Omental fat pad (tissue), 4 donors: ENCODE results near the gene TMEM175. TPM values are rescaled to one million over a fixed set of nuclear protein-coding genes. Genes with fewer than 3 reads are reported as not detected.

Source experiments
- ATAC-seq: fragments of 150-250 bp; one replicate; pipeline ENCODE4 v1.9.1; 2016; ENCODE audit warnings: mild to moderate bottlenecking, moderate library complexity; ENCODE audit not compliant: low FRiP score
- DNase-seq: peaks from one replicate; pipeline ENCODE4 v3.0.0-alpha.2; 2019; ENCODE audit warnings: low spot score
- total RNA-seq, 4 donors: library from RNA; depleted of rRNA; stranded (reverse); fragments of >200 nt; gene quantifications; one replicate each; pipeline ENCODE4 v1.1.0, GENCODE V29; 2016
- TF ChIP-seq, protein P1 (sequence below), 3 donors: fragments of 450-650 bp; IDR thresholded peaks; one replicate each; pipeline ENCODE4 v1.5.1; 2016 to 2017; ENCODE audit warnings: antibody characterized with exemption in 3 of 3, mild to moderate bottlenecking in 3 of 3, moderate library complexity in 2 of 3

Gene TMEM175
- total RNA-seq, 4 donors from 2014 or later, result 21.9 to 35.3 (median 23.1) TPM

DNA sequence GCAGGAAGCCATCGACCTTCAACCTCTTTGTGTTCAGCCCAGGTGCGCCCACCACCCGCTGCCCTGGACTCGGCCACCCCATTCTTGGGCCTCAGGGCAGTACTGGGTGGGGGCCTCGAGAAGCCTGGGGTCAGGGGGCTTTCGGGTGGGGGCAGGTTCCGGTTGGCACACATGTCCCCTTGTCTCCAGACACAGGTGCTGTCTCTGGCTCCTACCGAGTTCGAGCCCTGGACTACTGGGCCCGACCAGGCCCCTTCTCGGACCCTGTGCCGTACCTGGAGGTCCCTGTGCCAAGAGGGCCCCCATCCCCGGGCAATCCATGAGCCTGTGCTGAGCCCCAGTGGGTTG, 71.8 kb downstream of the TMEM175 start:
- TF ChIP-seq, protein P1, sequence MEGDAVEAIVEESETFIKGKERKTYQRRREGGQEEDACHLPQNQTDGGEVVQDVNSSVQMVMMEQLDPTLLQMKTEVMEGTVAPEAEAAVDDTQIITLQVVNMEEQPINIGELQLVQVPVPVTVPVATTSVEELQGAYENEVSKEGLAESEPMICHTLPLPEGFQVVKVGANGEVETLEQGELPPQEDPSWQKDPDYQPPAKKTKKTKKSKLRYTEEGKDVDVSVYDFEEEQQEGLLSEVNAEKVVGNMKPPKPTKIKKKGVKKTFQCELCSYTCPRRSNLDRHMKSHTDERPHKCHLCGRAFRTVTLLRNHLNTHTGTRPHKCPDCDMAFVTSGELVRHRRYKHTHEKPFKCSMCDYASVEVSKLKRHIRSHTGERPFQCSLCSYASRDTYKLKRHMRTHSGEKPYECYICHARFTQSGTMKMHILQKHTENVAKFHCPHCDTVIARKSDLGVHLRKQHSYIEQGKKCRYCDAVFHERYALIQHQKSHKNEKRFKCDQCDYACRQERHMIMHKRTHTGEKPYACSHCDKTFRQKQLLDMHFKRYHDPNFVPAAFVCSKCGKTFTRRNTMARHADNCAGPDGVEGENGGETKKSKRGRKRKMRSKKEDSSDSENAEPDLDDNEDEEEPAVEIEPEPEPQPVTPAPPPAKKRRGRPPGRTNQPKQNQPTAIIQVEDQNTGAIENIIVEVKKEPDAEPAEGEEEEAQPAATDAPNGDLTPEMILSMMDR (IDR thresholded peaks at IDR 0.05), result no peak
- no peak for DNase-seq
- ATAC-seq, result no peak

DNA sequence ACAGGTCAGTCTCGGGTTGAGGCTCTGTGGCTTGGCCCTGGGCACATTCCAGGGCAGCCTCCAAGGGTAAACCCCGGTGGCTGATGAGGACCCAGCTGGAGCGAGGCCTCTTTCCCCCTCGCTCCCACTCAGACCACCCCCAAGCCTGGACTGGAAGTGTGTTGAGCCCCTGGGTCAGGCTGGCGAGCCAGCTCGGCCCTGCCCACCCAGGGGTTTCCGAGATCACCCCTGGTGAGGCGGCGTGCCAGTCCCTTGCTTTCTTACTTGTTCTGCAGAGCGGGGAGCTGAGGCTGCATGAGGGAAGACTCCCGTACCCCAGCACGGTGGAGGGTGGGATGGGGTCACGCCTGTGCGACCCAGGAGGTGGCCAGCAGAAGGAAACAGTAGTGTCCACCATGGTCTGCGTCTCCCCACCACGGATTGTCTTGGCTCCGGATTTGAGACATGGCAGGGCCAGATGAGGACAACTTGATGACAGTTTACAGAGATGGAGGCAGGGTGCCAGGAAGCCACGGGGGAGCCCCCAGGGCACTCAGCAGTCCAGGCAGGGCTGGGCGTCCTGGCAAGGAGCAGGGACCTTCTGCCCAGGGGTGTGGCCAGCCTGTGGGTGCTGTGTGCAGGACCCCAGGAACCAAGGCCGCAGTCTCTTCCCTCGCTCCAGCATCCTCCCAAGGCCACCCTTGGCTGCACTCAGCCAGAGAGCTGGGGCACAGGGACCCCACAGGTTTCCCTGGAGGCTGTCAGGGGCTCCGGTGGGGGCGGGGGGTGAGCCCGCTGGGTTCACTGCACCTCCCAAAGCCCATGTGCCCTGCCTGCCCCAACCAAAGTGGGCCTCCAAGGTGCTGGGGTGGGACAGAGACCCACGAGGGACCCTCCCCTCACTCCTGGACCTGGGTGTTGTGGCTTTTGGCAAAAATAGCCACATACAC, 72.6 kb downstream of the TMEM175 start:
- no peak for DNase-seq
- ATAC-seq, result no peak
- TF ChIP-seq, protein P1 (IDR thresholded peaks at IDR 0.05), result no peak

DNA sequence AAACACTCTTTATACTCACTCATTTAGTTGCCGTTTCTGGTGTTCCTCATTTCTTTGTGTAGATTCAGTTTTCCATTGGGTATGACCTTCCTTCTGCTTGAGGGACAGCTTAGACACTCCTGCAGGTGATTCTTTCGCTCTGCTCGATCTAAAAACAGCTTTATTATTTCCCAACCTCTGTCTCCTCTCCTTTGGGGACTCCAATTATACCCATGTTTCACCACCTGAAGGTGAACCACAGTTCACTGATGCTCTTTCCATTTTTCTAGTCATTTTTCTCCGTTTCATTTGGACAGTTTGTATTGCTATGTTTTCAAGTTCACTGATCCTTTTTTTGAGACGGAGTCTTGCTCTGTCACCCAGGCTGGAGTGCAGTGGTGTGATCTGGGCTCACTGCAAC, 74.6 kb downstream of the TMEM175 start:
- ATAC-seq (no peak), DNase-seq (no peak)
- TF ChIP-seq, protein P1 (IDR thresholded peaks at IDR 0.05), result no peak

Other genes with a start within 250 kb of the TMEM175 start
- 10 to 100 TPM in 3 of 4 donors, 1 to 10 TPM in 1; 9.4 to 21.1 (median 19.0) TPM for gene SLC49A3, start 243.3 kb upstream of the TMEM175 start, total RNA-seq
- 10 to 100 TPM; 31.0 to 67.1 (median 48.8) TPM for gene PCGF3, start 226.6 kb upstream of the TMEM175 start, total RNA-seq
- gene CPLX1, start 106.3 kb upstream of the TMEM175 start, total RNA-seq, result 1 to 10 TPM in 3 of 4 donors, not detected in 1; 1.1 to 2.0 (median 1.9) TPM
- gene GAK, start 144 bp upstream of the TMEM175 start, total RNA-seq, result 100 to 1,000 TPM in 2 of 4 donors, 10 to 100 TPM in 2; 62.3 to 126 (median 85.4) TPM
- 10 to 100 TPM in 1 of 4 donors, 1 to 10 TPM in 3; 4.8 to 10.2 (median 8.1) TPM for gene DGKQ, start 41.1 kb downstream of the TMEM175 start, total RNA-seq
- 10 to 100 TPM; 15.5 to 32.2 (median 16.9) TPM for gene IDUA, start 54.6 kb downstream of the TMEM175 start, total RNA-seq
- gene SLC26A1, start 60.9 kb downstream of the TMEM175 start, total RNA-seq, result under 1 TPM in 2 of 4 donors, not detected in 2; 0.09 to 0.12 TPM
- gene FGFRL1, start 79.2 kb downstream of the TMEM175 start, total RNA-seq, result 10 to 100 TPM; 25.1 to 91.7 (median 68.8) TPM
- gene RNF212, start 181.1 kb downstream of the TMEM175 start, total RNA-seq, result 1 to 10 TPM; 3.4 to 9.3 (median 6.6) TPM
- 10 to 100 TPM; 14.2 to 99.5 (median 30.1) TPM for gene SPON2, start 240.1 kb downstream of the TMEM175 start, total RNA-seq